T-helper 2 cell treated with Interferon-gamma antibody and Interleukin-4, amounts not matched to agents 5 μg/mL and 100 μg/mL, for 36 hours (primary cell): ENCODE measurements around the gene APOBEC3B.
"Not testable (repeated sequence)": the region's sequence is repeated elsewhere in the genome, so short reads cannot be mapped to it uniquely, and the experiment has no call there.

Experiments used
- DNase-seq: peaks from one replicate; pipeline ENCODE4 v3.0.0; 2021; ENCODE audit warnings: low spot score
- H3K27ac Mint-ChIP-seq: one replicate; pipeline ENCODE4 v1.8.0; 2021; ENCODE audit warnings: mild to moderate bottlenecking, mixed read lengths
- H3K27me3 Mint-ChIP-seq: one replicate; pipeline ENCODE4 v1.8.0; 2021; ENCODE audit warnings: low read depth, mixed read lengths
- H3K36me3 Mint-ChIP-seq: one replicate; pipeline ENCODE4 v1.8.0; 2021; ENCODE audit warnings: low read depth, mixed read lengths
- H3K4me1 Mint-ChIP-seq: one replicate; pipeline ENCODE4 v1.8.0; 2021; ENCODE audit warnings: low read depth, mixed read lengths
- H3K4me3 Mint-ChIP-seq: one replicate; pipeline ENCODE4 v1.8.0; 2022; ENCODE audit warnings: mild to moderate bottlenecking, moderate library complexity, mixed read lengths
- H3K9me3 Mint-ChIP-seq: one replicate; pipeline ENCODE4 v1.8.0; 2021; ENCODE audit warnings: mixed read lengths

APOBEC3B gene

GRCh38 chr22:38966942-38967341, 15.2 kb upstream of the APOBEC3B start:
- Mint-ChIP-seq H3K36me3 (no peaks in the 10 kb centered on the region), H3K27ac (no peak overlapping the region), H3K27me3 (peaks cover 15% of the 10 kb centered on the region), H3K4me3 (no peak overlapping the region), H3K9me3 (no peaks in the 10 kb centered on the region), H3K4me1 (no peaks in the 10 kb centered on the region)
- DNase-seq: no peak

- no peaks in the 10 kb centered on the region for H3K4me1 Mint-ChIP-seq
These were observed 14.4 kb upstream of the APOBEC3B start for GRCh38 chr22:38967451-38968450.

GRCh38 chr22:38968801-38969200, 13.3 kb upstream of the APOBEC3B start:
- Mint-ChIP-seq H3K27me3 (peaks cover 15% of the 10 kb centered on the region), H3K36me3 (no peaks in the 10 kb centered on the region), H3K9me3 (no peaks in the 10 kb centered on the region), H3K4me1 (peaks cover 2% of the 10 kb centered on the region), H3K27ac (no peak overlapping the region), H3K4me3 (no peak overlapping the region)
- no peak for DNase-seq

More at GRCh38 chr22:38967451-38968450, 14.4 kb upstream of the APOBEC3B start:
- peaks cover 15% of the 10 kb centered on the region for H3K27me3 Mint-ChIP-seq
- H3K27ac Mint-ChIP-seq: no peak overlapping the region
- H3K36me3 Mint-ChIP-seq: no peaks in the 10 kb centered on the region
- H3K4me3 Mint-ChIP-seq: no peak overlapping the region
- no peak for DNase-seq
- no peaks in the 10 kb centered on the region for H3K9me3 Mint-ChIP-seq

GRCh38 chr22:38970551-38970950, 11.6 kb upstream of the APOBEC3B start:
- peaks cover 15% of the 10 kb centered on the region for H3K27me3 Mint-ChIP-seq
- no peak for DNase-seq
- no peak overlapping the region for H3K4me3 Mint-ChIP-seq
- no peaks in the 10 kb centered on the region for H3K9me3 Mint-ChIP-seq
- no peak overlapping the region for H3K27ac Mint-ChIP-seq
- H3K36me3 Mint-ChIP-seq: no peaks in the 10 kb centered on the region
- H3K4me1 Mint-ChIP-seq: peaks cover 2% of the 10 kb centered on the region

GRCh38 chr22:38971202-38971601, 10.9 kb upstream of the APOBEC3B start:
- Mint-ChIP-seq H3K9me3 (no peaks in the 10 kb centered on the region), H3K27me3 (peaks cover 15% of the 10 kb centered on the region), H3K36me3 (no peaks in the 10 kb centered on the region), H3K4me1 (peaks cover 2% of the 10 kb centered on the region), H3K4me3 (no peak overlapping the region), H3K27ac (no peak overlapping the region)
- DNase-seq: no peak

GRCh38 chr22:38971791-38972190, 10.4 kb upstream of the APOBEC3B start:
- Mint-ChIP-seq H3K4me1 (peaks cover 2% of the 10 kb centered on the region), H3K27me3 (peaks cover 12% of the 10 kb centered on the region), H3K9me3 (no peaks in the 10 kb centered on the region), H3K36me3 (no peaks in the 10 kb centered on the region), H3K4me3 (no peak overlapping the region), H3K27ac (no peak overlapping the region)
- DNase-seq: no peak

- no peak for DNase-seq
- Mint-ChIP-seq H3K27ac (no peak overlapping the region), H3K4me3 (no peak overlapping the region), H3K4me1 (peaks cover 2% of the 10 kb centered on the region), H3K36me3 (no peaks in the 10 kb centered on the region), H3K9me3 (no peaks in the 10 kb centered on the region), H3K27me3 (peaks cover 11% of the 10 kb centered on the region)
These were observed 9.6 kb upstream of the APOBEC3B start for GRCh38 chr22:38972558-38972957.

- H3K4me1 Mint-ChIP-seq: peaks cover 2% of the 10 kb centered on the region
- H3K27ac Mint-ChIP-seq: no peak overlapping the region
- H3K9me3 Mint-ChIP-seq: no peaks in the 10 kb centered on the region
- no peaks in the 10 kb centered on the region for H3K36me3 Mint-ChIP-seq
- peak; percentile 44 for DNase-seq
- no peak overlapping the region for H3K4me3 Mint-ChIP-seq
- H3K27me3 Mint-ChIP-seq: peaks cover 16% of the 10 kb centered on the region
These were observed 8.6 kb upstream of the APOBEC3B start for GRCh38 chr22:38973289-38974169.

- H3K36me3 Mint-ChIP-seq: no peaks in the 10 kb centered on the region
- H3K27ac Mint-ChIP-seq: no peak overlapping the region
- peaks cover 16% of the 10 kb centered on the region for H3K27me3 Mint-ChIP-seq
- no peaks in the 10 kb centered on the region for H3K9me3 Mint-ChIP-seq
- H3K4me3 Mint-ChIP-seq: no peak overlapping the region
- no peak for DNase-seq
- H3K4me1 Mint-ChIP-seq: peaks cover 2% of the 10 kb centered on the region
These were observed 7.8 kb upstream of the APOBEC3B start for GRCh38 chr22:38974170-38974825.

GRCh38 chr22:38974826-38975175, 7.3 kb upstream of the APOBEC3B start:
- Mint-ChIP-seq H3K4me1 (peaks cover 2% of the 10 kb centered on the region), H3K27me3 (peaks cover 16% of the 10 kb centered on the region), H3K36me3 (no peaks in the 10 kb centered on the region), H3K9me3 (no peaks in the 10 kb centered on the region), H3K4me3 (no peak overlapping the region), H3K27ac (no peak overlapping the region)
- no peak for DNase-seq

GRCh38 chr22:38977289-38977688, 4.9 kb upstream of the APOBEC3B start:
- not testable (repeated sequence) for H3K9me3 Mint-ChIP-seq, H3K27me3 Mint-ChIP-seq, H3K27ac Mint-ChIP-seq, DNase-seq, H3K4me3 Mint-ChIP-seq, H3K36me3 Mint-ChIP-seq
- peaks cover 12% of the 10 kb centered on the region for H3K4me1 Mint-ChIP-seq

GRCh38 chr22:38980587-38980986, 1.6 kb upstream of the APOBEC3B start:
- not testable (repeated sequence) for H3K27me3 Mint-ChIP-seq, H3K4me3 Mint-ChIP-seq, H3K27ac Mint-ChIP-seq, DNase-seq
- Mint-ChIP-seq H3K4me1 (peaks cover 28% of the 10 kb centered on the region), H3K9me3 (peaks cover 13% of the 10 kb centered on the region), H3K36me3 (peaks cover 20% of the 10 kb centered on the region)

GRCh38 chr22:38981005-38981991, 849 bp upstream of the APOBEC3B start:
- Mint-ChIP-seq H3K27me3 (peaks cover 5% of the 10 kb centered on the region), H3K4me1 (peaks cover 32% of the 10 kb centered on the region)
- DNase-seq: no peak

More at GRCh38 chr22:38981005-38981991, 849 bp upstream of the APOBEC3B start:
- Mint-ChIP-seq H3K36me3 (peaks cover 20% of the 10 kb centered on the region), H3K4me3 (peak overlapping the region; percentile 95), H3K9me3 (peaks cover 13% of the 10 kb centered on the region), H3K27ac (peak overlapping the region; percentile 98)
